Stomach (tissue), 9 donors: Measurements from ENCODE around the gene PLXDC1. TPM values are rescaled to one million over a fixed set of nuclear protein-coding genes. Genes with fewer than 3 reads are reported as not detected.
"Not testable (repeated sequence)": the region's sequence is repeated elsewhere in the genome, so short reads cannot be mapped to it uniquely, and the experiment has no call there.

Experiments
- DNase-seq, 2 donors: peaks; one replicate each; pipeline versions ENCODE4 v3.0.0 to v3.0.0-alpha.2; 2013 to 2019
- H3K27ac ChIP-seq, 5 donors: fragments of 200-600 bp in 4 of 5; sonication (generic) in 4 of 5; one replicate each; pipeline ENCODE4 v1.5.1; 2013 to 2019; ENCODE audit warnings: mild to moderate bottlenecking in 1 of 5, moderate library complexity in 1 of 5
- H3K27me3 ChIP-seq, 3 donors: fragments of 200-600 bp; sonication (generic); one replicate each; pipeline ENCODE4 v1.5.1; 2017 to 2019; ENCODE audit warnings: mixed run types in 1 of 3
- H3K36me3 ChIP-seq, 4 donors: fragments of 200-600 bp; sonication (generic); 1 replicate in 3 of 4; 2 replicates in 1 of 4; pipeline ENCODE4 v1.5.1; 2016 to 2019
- H3K4me1 ChIP-seq, 4 donors: fragments of 200-600 bp; sonication (generic); one replicate each; pipeline ENCODE4 v1.5.1; 2016 to 2019
- H3K4me3 ChIP-seq, 4 donors: fragments of 200-600 bp; sonication (generic) in 3 of 4; one replicate each; pipeline ENCODE4 v1.5.1; 2016 to 2019; ENCODE audit warnings: mild to moderate bottlenecking in 1 of 4
- H3K9me3 ChIP-seq, 4 donors: fragments of 200-600 bp; sonication (generic); one replicate each; pipeline ENCODE4 v1.5.1; 2016 to 2019
- CTCF ChIP-seq, 7 experiments: fragments of 450-650 bp in 4 of 7; fragments of 200-600 bp in 3 of 7; sonication (generic) in 3 of 7; IDR thresholded peaks; one replicate each; pipeline ENCODE4 v1.5.1; 2016 to 2019; ENCODE audit warnings: antibody characterized with exemption in 7 of 7, control low read depth in 2 of 7, mild to moderate bottlenecking in 1 of 7
- EP300 ChIP-seq: sonication (generic); formaldehyde crosslinking; IDR thresholded peaks from one replicate; pipeline ENCODE4 v1.6.1; 2017; ENCODE audit warnings: antibody characterized with exemption
- POLR2A ChIP-seq, 4 donors: fragments of 450-650 bp; IDR thresholded peaks; one replicate each; pipeline ENCODE4 v1.6.1; 2016; ENCODE audit warnings: antibody characterized with exemption in 4 of 4, control low read depth in 2 of 4, mild to moderate bottlenecking in 1 of 4, moderate library complexity in 1 of 4
- POLR2AphosphoS5 ChIP-seq, 3 donors: sonication (generic); formaldehyde crosslinking; IDR thresholded peaks; one replicate each; pipeline ENCODE4 v1.6.1; 2016; ENCODE audit warnings: antibody characterized with exemption in 3 of 3
- WGBS, 5 donors: extraction: QIAGEN DNeasy Blood & Tissue Kit in 3 of 5; methylation state at CpG; one replicate each; pipeline versions ENCODE4 v1.1.5 to v1.1.7; 2013 to 2018; 5-methylcytosine and 5-hydroxymethylcytosine counted together
- intact Hi-C: fragments of 100-400 bp; cut with DNase I; formaldehyde crosslinking; loops from one replicate; pipeline ENCODE4 v1.15.1; 2023; ENCODE audit warnings: low total_unique reads
- polyA plus RNA-seq, 3 donors: library from polyadenylated mRNA; stranded (reverse); fragments of 200-250 nt; gene quantifications; one replicate each; pipeline ENCODE4 v1.2.3, GENCODE V29; 2013
- total RNA-seq, 5 donors: library from RNA; depleted of rRNA; stranded (reverse); fragments of >200 nt; gene quantifications; one replicate each; pipeline versions ENCODE4 v1.1.0 to v1.2.3, GENCODE V29; 2014 to 2016
- donor health status: healthy with polysubstance abuse.
- donor health status: Bipolar disorder and iron deficiency.
- donor health status: healthy.

PLXDC1 gene
- total and polyA plus RNA-seq, 8 donors = 0.58 to 77.2 (median 4.4) TPM

- Histone ChIP-seq H3K27me3 (peaks cover 0 to 17% (median 0%) of the 10 kb centered on the region in 3 donors), H3K4me3 (no peak overlapping the region), H3K36me3 (no peaks in the 10 kb centered on the region), H3K4me1 (no peaks in the 10 kb centered on the region), H3K27ac (no peak overlapping the region), H3K9me3 (no peaks in the 10 kb centered on the region)
- 40 to 50% (median 42%) methylated on average over 2 of the region's 2 CpGs for WGBS, 5 donors
- no peak for DNase-seq
- TF ChIP-seq CTCF (IDR thresholded peaks at IDR 0.05) (no peak), EP300 (no peak), POLR2AphosphoS5 (IDR thresholded peaks at IDR 0.05) (no peak), POLR2A (IDR thresholded peaks at IDR 0.05) (no peak)
- intact Hi-C loops = no loop called here
Observed at GRCh38 chr17:39036009-39036408, 115.4 kb downstream of the PLXDC1 start.

- WGBS, 5 donors = 78 to 90% (median 90%) methylated on average over 16 of the region's 16 CpGs
- H3K4me1 ChIP-seq, H3K27ac ChIP-seq, DNase-seq, H3K36me3 ChIP-seq, intact Hi-C loops, H3K4me3 ChIP-seq, H3K9me3 ChIP-seq: not testable (repeated sequence)
- peaks cover 0 to 17% (median 0%) of the 10 kb centered on the region in 3 donors for H3K27me3 ChIP-seq
Observed at GRCh38 chr17:39035578-39035977, 115.9 kb downstream of the PLXDC1 start.

- intact Hi-C loops = no loop called here
- H3K4me3 ChIP-seq = no peak overlapping the region
- WGBS, 5 donors = 90 to 98% (median 96%) methylated on average over 4 to 6 of the region's 6 CpGs
- TF ChIP-seq POLR2A (IDR thresholded peaks at IDR 0.05) = no peak
- H3K9me3 ChIP-seq = no peaks in the 10 kb centered on the region
- peaks cover 0 to 31% (median 8%) of the 10 kb centered on the region in 3 donors for H3K27me3 ChIP-seq
- H3K4me1 ChIP-seq = peaks cover 11 to 16% (median 13%) of the 10 kb centered on the region in 4 donors
- no peak for DNase-seq
- H3K36me3 ChIP-seq = no peaks in the 10 kb centered on the region
- H3K27ac ChIP-seq = no peak overlapping the region
Observed at GRCh38 chr17:39028690-39029089, 122.7 kb downstream of the PLXDC1 start.

- peak in 1 of 2 donors; percentile 33 for DNase-seq
- WGBS, 5 donors = 13 to 47% (median 22%) methylated on average over 13 to 21 of the region's 21 CpGs
- no peaks in the 10 kb centered on the region for H3K9me3 ChIP-seq
- H3K4me1 ChIP-seq = peaks cover 11 to 16% (median 13%) of the 10 kb centered on the region in 4 donors
- intact Hi-C loops = no loop called here
- peaks cover 0 to 31% (median 8%) of the 10 kb centered on the region in 3 donors for H3K27me3 ChIP-seq
- H3K4me3 ChIP-seq = peak overlapping the region; percentile 42 to 47 (median 44)
- TF ChIP-seq CTCF (IDR thresholded peaks at IDR 0.05) = no peak
- peak overlapping the region in 2 of 5 donors; percentile 7 to 55 for H3K27ac ChIP-seq
- no peaks in the 10 kb centered on the region for H3K36me3 ChIP-seq
Observed at GRCh38 chr17:39027455-39028035, 123.9 kb downstream of the PLXDC1 start.

GRCh38 chr17:39026980-39027451 is 124.4 kb downstream of the PLXDC1 start:
- intact Hi-C loops = no loop called here
- H3K36me3 ChIP-seq = no peaks in the 10 kb centered on the region
- peaks cover 11 to 16% (median 13%) of the 10 kb centered on the region in 4 donors for H3K4me1 ChIP-seq
- H3K4me3 ChIP-seq = peak overlapping the region; percentile 42 to 47 (median 44)
- TF ChIP-seq POLR2A (IDR thresholded peaks at IDR 0.05) (no peak), POLR2AphosphoS5 (IDR thresholded peaks at IDR 0.05) (no peak), EP300 (no peak), CTCF (IDR thresholded peaks at IDR 0.05) (no peak)
- peak overlapping the region in 2 of 5 donors; percentile 7 to 55 for H3K27ac ChIP-seq
- DNase-seq = peak; percentile 76 to 85
- no peaks in the 10 kb centered on the region for H3K9me3 ChIP-seq
- WGBS, 5 donors = 1 to 3% (median 2%) methylated on average over 20 to 26 of the region's 26 CpGs
- peaks cover 0 to 31% (median 8%) of the 10 kb centered on the region in 3 donors for H3K27me3 ChIP-seq

GRCh38 chr17:39026346-39026745 is 125.1 kb downstream of the PLXDC1 start:
- peak in 1 of 2 donors; percentile 4 for DNase-seq
- intact Hi-C loops, H3K9me3 ChIP-seq, H3K36me3 ChIP-seq, H3K4me3 ChIP-seq: not testable (repeated sequence)
- H3K27me3 ChIP-seq = peaks cover 0 to 31% (median 8%) of the 10 kb centered on the region in 3 donors
- peak overlapping the region in 1 of 5 donors; percentile 55 for H3K27ac ChIP-seq
- 79 to 89% (median 81%) methylated on average over 13 of the region's 13 CpGs for WGBS, 5 donors
- H3K4me1 ChIP-seq = peaks cover 11 to 16% (median 13%) of the 10 kb centered on the region in 4 donors
